ENCODE results near the gene RAB34. TPM values are rescaled to one million over a fixed set of nuclear protein-coding genes. Genes with fewer than 3 reads are reported as not detected.

Gene RAB34
- total and polyA plus RNA-seq, 3 experiments from 2014 or later: 2.6 to 8.3 (median 7.9) TPM

DNA sequence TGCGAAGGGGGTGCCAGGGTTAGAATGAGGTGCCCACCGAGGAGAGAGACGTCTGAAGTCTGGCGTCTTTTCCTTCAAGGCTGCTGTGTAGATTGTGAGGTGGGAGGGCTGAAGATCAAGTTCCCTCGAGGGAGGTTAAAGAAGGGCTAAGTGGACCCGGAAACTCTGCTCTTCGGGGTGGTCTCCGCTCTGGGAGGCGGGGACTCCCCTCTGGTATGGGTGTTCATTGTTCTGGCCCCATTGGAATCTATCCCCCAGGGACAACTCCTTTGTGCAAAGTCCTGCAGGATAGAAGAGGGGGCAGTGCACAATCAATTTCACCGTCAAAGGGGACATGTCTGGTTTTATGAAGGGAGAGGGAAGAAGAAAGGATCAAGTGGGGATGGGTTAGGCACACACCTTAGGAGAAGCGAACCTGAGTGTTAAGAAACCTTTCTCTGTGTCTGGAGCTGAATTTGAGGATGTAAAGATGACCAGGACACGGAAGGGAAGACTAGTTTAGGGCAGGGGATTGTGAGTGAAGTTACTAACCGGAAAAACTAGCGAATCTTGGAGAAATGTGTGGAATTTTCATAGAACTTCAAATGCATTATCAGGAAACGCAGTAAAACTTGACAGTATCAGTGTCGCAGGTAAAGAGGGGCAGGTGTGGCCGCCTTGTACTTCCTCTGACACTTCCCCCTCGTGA is 809 bp upstream of the RAB34 start:
- Mint-ChIP-seq H3K9me3 (no peaks in the 10 kb centered on the region), H3K4me1 (peaks cover 42 to 51% (median 47%) of the 10 kb centered on the region in 3 donors), H3K4me3 (peak overlapping the region; percentile 26 to 74 (median 53)), H3K27ac (peak overlapping the region in 6 of 8 donors; percentile 2 to 78 (median 54)), H3K27me3 (peaks cover 17 to 22% of the 10 kb centered on the region in 2 donors), H3K36me3 (peaks cover 3 to 36% (median 12%) of the 10 kb centered on the region in 3 donors)
- ChIA-PET CTCF (interaction anchor here (3.0 to 14.8 kb wide), 2 partner anchors 28 to 234 kb away, joined by 19 to 579 read pairs; partner anchors contain the start of genes PHF12 and TRAF4), POLR2A (interaction anchor here (1.9 to 4.1 kb wide), 3 partner anchors 8 to 233 kb away, joined by 26 to 65 read pairs (median 53); partner anchors contain the start of genes NEK8, PHF12 and PROCA1)
- no peak overlapping the region for H3K4me3 ChIP-seq (ENCODE audit: low read length)
- no peak for DNase-seq
- H3K36me3 ChIP-seq (ENCODE audit: insufficient read depth, low read length): peaks cover 28% of the 10 kb centered on the region
- peaks cover 8% of the 10 kb centered on the region for H3K27me3 ChIP-seq (ENCODE audit: insufficient read depth, low read length, poor library complexity, severe bottlenecking)
- no peak overlapping the region for H3K27ac ChIP-seq (ENCODE audit: low read depth, low read length)
- H3K4me1 ChIP-seq (ENCODE audit: insufficient read depth, low read length): peaks cover 31% of the 10 kb centered on the region
- H3K9me3 ChIP-seq (ENCODE audit: low read length): no peaks in the 10 kb centered on the region

DNA sequence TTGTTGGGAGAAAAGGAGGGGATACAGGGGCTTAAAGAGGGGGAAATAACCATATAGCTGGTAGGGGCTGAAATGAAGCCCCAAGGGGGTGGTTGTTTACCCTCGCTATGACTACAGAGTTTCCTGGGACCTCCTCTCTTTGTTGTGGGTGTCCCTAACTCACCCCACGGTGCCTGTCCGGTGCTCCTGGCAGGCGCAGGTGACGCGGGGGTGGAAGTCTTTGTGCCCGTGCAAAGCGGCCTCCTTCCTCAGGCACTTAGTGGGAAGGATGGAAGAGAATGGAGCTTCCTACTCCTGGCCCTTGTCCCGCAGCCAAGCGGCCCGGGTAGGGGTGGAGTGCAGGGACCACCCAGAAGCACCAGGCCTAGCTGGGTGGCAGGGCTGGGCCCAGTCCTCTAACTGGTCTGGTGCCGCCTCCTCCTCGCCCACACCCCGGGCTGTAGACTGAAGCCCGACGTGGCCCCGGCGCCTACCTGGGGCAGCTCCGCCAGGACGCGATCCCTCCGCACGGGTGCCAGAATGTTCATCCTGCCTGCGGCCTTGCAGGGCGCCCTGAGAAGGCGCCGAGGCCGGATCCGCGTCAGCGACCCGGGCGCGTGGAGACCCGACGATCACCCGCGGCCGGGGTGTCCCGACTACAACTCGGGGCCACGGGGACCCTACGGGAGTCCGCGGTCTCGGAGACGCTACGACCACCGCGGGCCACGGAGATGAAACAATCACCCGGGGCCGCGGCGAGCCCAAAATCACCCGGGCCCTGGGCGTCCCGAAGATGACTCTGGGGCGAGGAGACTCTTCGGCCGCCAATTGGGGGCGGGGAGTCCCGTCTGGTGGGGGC is 709 bp downstream of the RAB34 start:
- Histone ChIP-seq H3K4me3 (ENCODE audit: low read length) (no peak overlapping the region), H3K36me3 (ENCODE audit: insufficient read depth, low read length) (peaks cover 13% of the 10 kb centered on the region), H3K27ac (ENCODE audit: low read depth, low read length) (no peak overlapping the region), H3K9me3 (ENCODE audit: low read length) (no peaks in the 10 kb centered on the region), H3K4me1 (ENCODE audit: insufficient read depth, low read length) (peaks cover 34% of the 10 kb centered on the region), H3K27me3 (ENCODE audit: insufficient read depth, low read length, poor library complexity, severe bottlenecking) (peaks cover 8% of the 10 kb centered on the region)
- no peak for DNase-seq
- Mint-ChIP-seq H3K4me1 (peaks cover 40 to 45% (median 45%) of the 10 kb centered on the region in 3 donors), H3K4me3 (no peak overlapping the region), H3K27ac (peak overlapping the region in 1 of 8 donors; percentile 43), H3K36me3 (peaks cover 3 to 21% (median 6%) of the 10 kb centered on the region in 3 donors), H3K27me3 (peaks cover 17 to 25% of the 10 kb centered on the region in 2 donors), H3K9me3 (no peaks in the 10 kb centered on the region)
- CTCF ChIA-PET: interaction anchor here (1.9 kb wide), 1 partner anchor 10 kb away, joined by 6 read pairs; no protein-coding TSS in a partner anchor
- POLR2A ChIA-PET: no interaction called here

DNA sequence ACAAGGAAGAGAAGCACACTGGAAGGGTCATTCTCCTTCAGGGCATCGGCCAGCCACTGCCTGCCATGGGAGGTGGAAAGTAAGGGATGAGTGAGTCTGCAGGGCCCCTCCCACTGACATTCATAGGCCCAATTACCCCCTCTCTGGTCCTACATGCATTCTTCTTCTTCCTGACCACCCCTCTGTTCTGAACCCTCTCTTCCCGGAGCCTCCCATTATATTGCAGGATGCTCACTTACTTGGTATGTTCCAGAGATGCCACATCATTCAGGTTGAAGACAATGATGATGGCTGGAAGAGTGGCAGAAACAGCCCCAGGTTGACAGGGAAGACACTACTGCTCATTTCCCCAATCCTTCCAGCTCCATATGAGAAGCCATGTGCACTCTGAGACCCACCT is 2.5 kb downstream of the RAB34 start:
- Mint-ChIP-seq H3K27ac (no peak overlapping the region), H3K36me3 (peaks cover 0 to 10% (median 1%) of the 10 kb centered on the region in 3 donors), H3K4me1 (peaks cover 30 to 37% (median 37%) of the 10 kb centered on the region in 3 donors), H3K9me3 (no peaks in the 10 kb centered on the region), H3K4me3 (peak overlapping the region in 1 of 7 donors; percentile 46), H3K27me3 (peaks cover 17 to 25% of the 10 kb centered on the region in 2 donors)
- ChIA-PET CTCF (interaction anchor here (1.9 kb wide), 1 partner anchor 12 kb away, joined by 6 read pairs; no protein-coding TSS in a partner anchor), POLR2A (no interaction called here)
- no peaks in the 10 kb centered on the region for H3K9me3 ChIP-seq (ENCODE audit: low read length)
- H3K4me3 ChIP-seq (ENCODE audit: low read length): no peak overlapping the region
- no peaks in the 10 kb centered on the region for H3K36me3 ChIP-seq (ENCODE audit: insufficient read depth, low read length)
- no peak for DNase-seq
- peaks cover 8% of the 10 kb centered on the region for H3K27me3 ChIP-seq (ENCODE audit: insufficient read depth, low read length, poor library complexity, severe bottlenecking)
- no peak overlapping the region for H3K27ac ChIP-seq (ENCODE audit: low read depth, low read length)
- peaks cover 22% of the 10 kb centered on the region for H3K4me1 ChIP-seq (ENCODE audit: insufficient read depth, low read length)

DNA sequence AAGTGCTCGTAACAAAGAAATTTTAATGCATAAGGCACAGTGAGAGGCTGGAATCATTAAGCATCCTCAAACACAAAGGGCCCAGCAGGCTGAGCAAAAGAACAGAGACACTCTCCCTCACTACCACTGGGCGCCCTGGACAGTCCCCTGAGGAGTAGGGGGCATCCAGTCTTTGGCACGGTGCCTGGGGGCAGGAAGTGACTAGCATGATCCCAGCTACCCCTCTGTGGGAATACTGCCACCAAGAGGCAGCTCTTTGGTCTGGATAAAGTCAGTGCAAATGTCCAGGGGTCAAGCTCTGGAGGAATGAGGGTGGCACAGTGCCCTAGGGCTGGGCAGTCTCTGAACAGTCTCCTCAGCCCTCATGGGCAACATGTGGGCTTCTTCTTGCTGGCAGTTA is 3.4 kb downstream of the RAB34 start:
- Histone ChIP-seq H3K4me3 (ENCODE audit: low read length) (no peak overlapping the region), H3K36me3 (ENCODE audit: insufficient read depth, low read length) (no peaks in the 10 kb centered on the region), H3K27me3 (ENCODE audit: insufficient read depth, low read length, poor library complexity, severe bottlenecking) (peaks cover 8% of the 10 kb centered on the region), H3K4me1 (ENCODE audit: insufficient read depth, low read length) (peaks cover 21% of the 10 kb centered on the region), H3K27ac (ENCODE audit: low read depth, low read length) (no peak overlapping the region), H3K9me3 (ENCODE audit: low read length) (no peaks in the 10 kb centered on the region)
- H3K4me3 Mint-ChIP-seq: peak overlapping the region in 1 of 7 donors; percentile 24
- no peak for DNase-seq
- H3K36me3 Mint-ChIP-seq: peaks cover 0 to 5% (median 0%) of the 10 kb centered on the region in 3 donors
- no peaks in the 10 kb centered on the region for H3K9me3 Mint-ChIP-seq
- CTCF ChIA-PET: interaction anchor here (1.0 to 1.4 kb wide), 2 partner anchors 12 to 35 kb away, joined by 3 read pairs; partner anchors contain the start of gene TLCD1
- H3K4me1 Mint-ChIP-seq: peaks cover 21 to 27% (median 27%) of the 10 kb centered on the region in 3 donors
- peak overlapping the region in 1 of 8 donors; percentile 67 for H3K27ac Mint-ChIP-seq
- POLR2A ChIA-PET: interaction anchor here (1.0 kb wide), 1 partner anchor 52 kb away, joined by 3 read pairs; no protein-coding TSS in a partner anchor
- peaks cover 17 to 24% of the 10 kb centered on the region in 2 donors for H3K27me3 Mint-ChIP-seq

DNA sequence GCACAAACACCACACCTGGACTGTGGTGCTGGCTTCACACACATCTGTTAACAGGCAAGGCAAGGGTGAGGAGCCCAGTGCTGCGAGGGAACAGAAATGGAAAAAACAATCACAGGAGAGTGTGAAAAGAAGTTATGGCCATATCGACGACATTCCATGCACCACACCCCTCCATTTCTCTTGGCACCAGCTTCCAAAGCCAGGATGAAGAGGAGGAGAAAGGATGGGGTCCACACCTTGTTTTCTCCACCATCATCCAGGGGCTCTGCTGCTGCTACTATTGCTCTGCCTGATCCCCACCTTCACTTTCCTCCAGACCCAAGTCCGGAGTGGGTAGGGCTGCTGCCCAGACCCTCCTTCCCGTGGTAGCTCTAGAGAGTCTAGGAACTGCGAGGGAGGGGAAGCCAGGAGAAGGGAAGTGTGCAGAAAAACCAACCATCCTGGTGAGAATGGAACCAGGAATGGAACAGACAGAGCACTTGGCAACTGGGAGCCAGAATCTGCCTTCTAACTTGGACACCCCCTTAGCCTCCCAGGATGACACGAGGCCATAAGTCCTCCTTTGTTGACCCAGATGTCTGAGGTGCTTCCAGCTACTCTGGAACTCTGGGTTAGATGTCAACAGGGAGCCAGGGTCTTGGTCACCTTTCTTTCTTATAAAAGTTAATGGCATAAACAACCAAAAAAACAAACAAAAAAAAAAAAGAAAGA is 4.8 kb downstream of the RAB34 start:
- ChIA-PET CTCF (interaction anchor here (1.2 to 4.4 kb wide), 4 partner anchors 10 to 51 kb away, joined by 3 to 35 read pairs (median 5); partner anchors contain the start of gene TLCD1), POLR2A (interaction anchor here (0.5 to 3.8 kb wide), 4 partner anchors 8 to 51 kb away, joined by 6 to 53 read pairs (median 12); partner anchors contain the start of genes RPL23A, SDF2, SUPT6H and TLCD1)
- peaks cover 13 to 18% (median 17%) of the 10 kb centered on the region in 3 donors for H3K4me1 Mint-ChIP-seq
- H3K27me3 ChIP-seq (ENCODE audit: insufficient read depth, low read length, poor library complexity, severe bottlenecking): peaks cover 8% of the 10 kb centered on the region
- H3K27ac Mint-ChIP-seq: peak overlapping the region in 7 of 8 donors; percentile 38 to 93 (median 90)
- H3K9me3 ChIP-seq (ENCODE audit: low read length): no peaks in the 10 kb centered on the region
- H3K36me3 ChIP-seq (ENCODE audit: insufficient read depth, low read length): no peaks in the 10 kb centered on the region
- peak in 1 of 5 donors; percentile 27 for DNase-seq
- H3K4me3 ChIP-seq (ENCODE audit: low read length): no peak overlapping the region
- H3K36me3 Mint-ChIP-seq: peaks cover 0 to 5% (median 0%) of the 10 kb centered on the region in 3 donors
- no peak overlapping the region for H3K27ac ChIP-seq (ENCODE audit: low read depth, low read length)
- peak overlapping the region; percentile 84 to 97 (median 91) for H3K4me3 Mint-ChIP-seq
- peaks cover 17% of the 10 kb centered on the region for H3K4me1 ChIP-seq (ENCODE audit: insufficient read depth, low read length)
- no peaks in the 10 kb centered on the region for H3K9me3 Mint-ChIP-seq
- H3K27me3 Mint-ChIP-seq: peaks cover 17 to 18% of the 10 kb centered on the region in 2 donors

DNA sequence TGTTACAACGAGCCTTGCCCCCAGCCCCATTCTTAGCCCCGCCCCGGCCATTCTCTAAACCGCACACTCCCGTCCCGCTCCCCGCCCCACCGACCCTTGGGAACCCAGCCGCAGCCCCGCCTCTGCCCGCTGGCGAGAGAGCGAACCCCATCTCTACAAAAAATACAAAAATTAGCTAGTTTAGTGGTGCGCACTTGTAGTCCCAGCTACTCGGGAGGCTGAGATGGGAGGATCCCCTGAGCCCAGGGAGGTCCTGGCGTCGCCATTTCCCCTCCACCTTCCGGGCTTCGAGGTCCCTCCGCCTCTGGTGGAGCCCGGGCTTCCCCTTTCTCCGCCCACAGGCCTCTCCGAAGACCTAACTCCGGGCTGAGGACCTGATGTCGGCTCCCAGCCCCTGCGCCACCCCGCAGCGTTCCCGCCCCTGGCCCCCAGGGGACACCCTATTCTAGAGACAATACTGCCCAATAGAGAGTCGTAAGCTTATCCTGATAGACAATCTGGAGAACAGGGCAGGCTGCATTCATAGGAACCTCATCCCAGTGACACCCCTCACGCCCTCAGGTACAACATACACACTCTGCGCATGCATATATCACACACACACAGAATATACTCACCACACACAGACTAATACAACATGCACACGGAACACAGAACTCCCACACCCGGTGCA is 5.5 kb downstream of the RAB34 start:
- peak overlapping the region; percentile 41 to 97 (median 92) for H3K27ac Mint-ChIP-seq
- H3K36me3 Mint-ChIP-seq: peaks cover 0 to 5% (median 0%) of the 10 kb centered on the region in 3 donors
- peak overlapping the region; percentile 83 for H3K27ac ChIP-seq (ENCODE audit: low read depth, low read length)
- peaks cover 17 to 18% of the 10 kb centered on the region in 2 donors for H3K27me3 Mint-ChIP-seq
- H3K4me3 Mint-ChIP-seq: peak overlapping the region; percentile 84 to 97 (median 91)
- H3K4me1 Mint-ChIP-seq: peaks cover 15 to 23% (median 20%) of the 10 kb centered on the region in 3 donors
- POLR2A ChIA-PET: interaction anchor here (0.5 to 3.8 kb wide), 8 partner anchors 9 to 239 kb away, joined by 3 to 53 read pairs (median 4); partner anchors contain the start of genes PHF12, RPL23A, SDF2 and SUPT6H
- H3K9me3 ChIP-seq (ENCODE audit: low read length): no peaks in the 10 kb centered on the region
- CTCF ChIA-PET: interaction anchor here (0.9 to 4.4 kb wide), 5 partner anchors 10 to 51 kb away, joined by 3 to 35 read pairs (median 4); partner anchors contain the start of gene TLCD1
- H3K4me1 ChIP-seq (ENCODE audit: insufficient read depth, low read length): peaks cover 17% of the 10 kb centered on the region
- peaks cover 8% of the 10 kb centered on the region for H3K27me3 ChIP-seq (ENCODE audit: insufficient read depth, low read length, poor library complexity, severe bottlenecking)
- peak; percentile 37 to 76 (median 51) for DNase-seq
- H3K9me3 Mint-ChIP-seq: no peaks in the 10 kb centered on the region
- H3K36me3 ChIP-seq (ENCODE audit: insufficient read depth, low read length): no peaks in the 10 kb centered on the region
- peak overlapping the region; percentile 82 for H3K4me3 ChIP-seq (ENCODE audit: low read length)
